GM23338 (cell line): ENCODE data around the gene FUT7. TPM values are rescaled to one million over a fixed set of nuclear protein-coding genes. Genes with fewer than 3 reads are reported as not detected.

Experiments used
- ATAC-seq: fragments of 200-7000 bp; cut with Tn5 transposase; 3 replicates; pipeline ENCODE4 v1.9.1; 2020
- DNase-seq: peaks from one replicate; pipeline ENCODE4 v3.0.0-alpha.2; 2015; ENCODE audit warnings: low spot score
- H2AFZ ChIP-seq: fragments of 200-600 bp; sonication (generic); 2 replicates; pipeline ENCODE4 v1.8.0; 2016; ENCODE audit warnings: antibody characterized with exemption, mild to moderate bottlenecking, moderate library complexity
- H3F3A ChIP-seq: fragments of 200-600 bp; sonication (generic); replicated peaks from 2 replicates; pipeline ENCODE4 v1.8.0; 2017; ENCODE audit warnings: antibody characterized with exemption, mixed run types, low read depth
- H3K27ac ChIP-seq: fragments of 200-600 bp; sonication (generic); 2 replicates; pipeline ENCODE4 v1.6.1; 2016; ENCODE audit warnings: low read depth
- H3K27me3 ChIP-seq: fragments of 200-600 bp; sonication (generic); 2 replicates; pipeline ENCODE4 v1.8.0; 2016; ENCODE audit warnings: mild to moderate bottlenecking, mixed run types, moderate library complexity; ENCODE audit not compliant: insufficient read depth
- H3K36me3 ChIP-seq: fragments of 200-600 bp; sonication (generic); 2 replicates; pipeline ENCODE4 v1.8.0; 2016; ENCODE audit warnings: mild to moderate bottlenecking; ENCODE audit not compliant: insufficient read depth
- H3K4me1 ChIP-seq: fragments of 200-600 bp; sonication (generic); 2 replicates; pipeline ENCODE4 v1.8.0; 2016; ENCODE audit warnings: mild to moderate bottlenecking, moderate library complexity; ENCODE audit not compliant: insufficient read depth
- H3K4me2 ChIP-seq: fragments of 200-600 bp; sonication (generic); 2 replicates; pipeline ENCODE4 v1.7.1; 2017; ENCODE audit warnings: mixed run types
- H3K4me3 ChIP-seq: fragments of 200-600 bp; sonication (generic); 2 replicates; pipeline ENCODE4 v1.6.1; 2016; ENCODE audit warnings: mixed run types
- H3K79me2 ChIP-seq: fragments of 200-600 bp; sonication (generic); replicated peaks from 2 replicates; pipeline ENCODE4 v1.8.0; 2017; ENCODE audit warnings: mild to moderate bottlenecking; ENCODE audit not compliant: insufficient read depth
- H3K9me2 ChIP-seq: fragments of 200-600 bp; sonication (generic); 2 replicates; pipeline ENCODE4 v1.8.0; 2017; ENCODE audit not compliant: insufficient read depth
- H4K20me1 ChIP-seq: fragments of 200-600 bp; sonication (generic); replicated peaks from 2 replicates; pipeline ENCODE4 v1.8.0; 2017; ENCODE audit warnings: mild to moderate bottlenecking; ENCODE audit not compliant: insufficient read depth
- H3K27ac Mint-ChIP-seq: 2 replicates; pipeline ENCODE4 v1.8.0; 2020; ENCODE audit warnings: inconsistent platforms, mild to moderate bottlenecking, moderate library complexity, mixed read lengths
- H3K27me3 Mint-ChIP-seq: 3 replicates; pipeline ENCODE4 v1.8.0; 2022; ENCODE audit warnings: low read depth, mild to moderate bottlenecking, moderate library complexity, mixed read lengths, inconsistent platforms; ENCODE audit not compliant: insufficient read depth, poor library complexity
- H3K36me3 Mint-ChIP-seq: 3 replicates; pipeline ENCODE4 v1.8.0; 2021; ENCODE audit warnings: low read depth, mild to moderate bottlenecking, inconsistent platforms, moderate library complexity, mixed read lengths
- H3K4me1 Mint-ChIP-seq: 3 replicates; pipeline ENCODE4 v1.8.0; 2020; ENCODE audit warnings: mild to moderate bottlenecking, inconsistent platforms, mixed read lengths
- H3K4me3 Mint-ChIP-seq: 3 replicates; pipeline ENCODE4 v1.8.0; 2021; ENCODE audit warnings: moderate library complexity, mild to moderate bottlenecking, inconsistent platforms, mixed read lengths
- H3K9me3 Mint-ChIP-seq: 3 replicates; pipeline ENCODE4 v1.8.0; 2020; ENCODE audit warnings: moderate library complexity, mild to moderate bottlenecking, inconsistent platforms, mixed read lengths
- CTCF ChIP-seq, 2 experiments: fragments of 200-600 bp in 1 of 2; sonication (generic) in 1 of 2; conservative IDR thresholded peaks; 2 replicates each; pipeline versions ENCODE4 v1.5.1 to v1.6.1; 2016 to 2017; ENCODE audit warnings: antibody characterized with exemption in 2 of 2, low read depth in 2 of 2, mild to moderate bottlenecking in 2 of 2, moderate library complexity in 1 of 2
- ETS1 ChIP-seq: IDR thresholded peaks from 2 replicates; pipeline ENCODE4 v1.6.1; 2016; ENCODE audit warnings: antibody characterized with exemption
- EZH2phosphoT487 ChIP-seq: fragments of 200-600 bp; sonication (generic); IDR thresholded peaks from one replicate; pipeline ENCODE4 v1.8.1; 2018; ENCODE audit warnings: antibody characterized with exemption; ENCODE audit not compliant: unreplicated experiment
- JUNB ChIP-seq: IDR thresholded peaks from one replicate; pipeline ENCODE4 v1.6.1; 2016; ENCODE audit warnings: antibody characterized with exemption; ENCODE audit not compliant: unreplicated experiment
- NANOG ChIP-seq: IDR thresholded peaks from 2 replicates; pipeline ENCODE4 v1.6.1; 2016; ENCODE audit warnings: antibody characterized with exemption, borderline replicate concordance
- POLR2AphosphoS5 ChIP-seq: IDR thresholded peaks from 2 replicates; pipeline ENCODE4 v1.6.1; 2016; ENCODE audit warnings: antibody characterized with exemption, low read depth
- REST ChIP-seq: IDR thresholded peaks from one replicate; pipeline ENCODE4 v1.6.1; 2018; ENCODE audit warnings: antibody characterized with exemption; ENCODE audit not compliant: unreplicated experiment
- STAT1 ChIP-seq: IDR thresholded peaks from one replicate; pipeline ENCODE4 v1.6.1; 2016; ENCODE audit warnings: antibody characterized with exemption; ENCODE audit not compliant: unreplicated experiment
- ZNF114 ChIP-seq: fragments of 250-450 bp; sonication (Bioruptor Pico); IDR thresholded peaks from 2 replicates; pipeline ENCODE4 v1.5.0; 2020; ENCODE audit warnings: mild to moderate bottlenecking, moderate library complexity
- ZNF331 ChIP-seq: fragments of 250-450 bp; sonication (Bioruptor Pico); IDR thresholded peaks from 2 replicates; pipeline ENCODE4 v1.5.0; 2020; ENCODE audit warnings: low read depth, mild to moderate bottlenecking, moderate library complexity
- polyA plus RNA-seq: library from polyadenylated mRNA; unstranded; fragments of >200 nt; fragmentation: Nextera tagmentation; extraction: Ambion mirVana; gene quantifications from 2 replicates; pipeline ENCODE4 v1.2.1, GENCODE V29; 2016
- total RNA-seq: library from RNA; depleted of rRNA; stranded (reverse); fragments of >200 nt; shearing (Covaris generic); gene quantifications from 2 replicates; pipeline ENCODE4 v1.2.3, GENCODE V29; 2014
- TF ChIP-seq, protein P1 (sequence below): fragments of 250-450 bp; sonication (Bioruptor Pico); IDR thresholded peaks from 2 replicates; pipeline ENCODE4 v1.5.0; 2020; ENCODE audit warnings: mild to moderate bottlenecking, moderate library complexity

FUT7 gene
- total and polyA plus RNA-seq, 2 experiments from 2014 or later: not detected

GRCh38 chr9:137044037-137044436 lies 12.1 kb upstream of the FUT7 start:
- Histone ChIP-seq H3F3A (no peaks in the 10 kb centered on the region), H3K4me1 (peaks cover 7% of the 10 kb centered on the region; the same call in 1 of the 2 replicates), H3K27ac (no peak overlapping the region), H3K79me2 (peaks cover 7% of the 10 kb centered on the region; the same call in 1 of the 2 replicates), H3K27me3 (peaks cover 28% of the 10 kb centered on the region), H2AFZ (no peak overlapping the region), H3K4me3 (no peak overlapping the region), H3K36me3 (no peaks in the 10 kb centered on the region), H3K4me2 (no peak overlapping the region), H4K20me1 (no peaks in the 10 kb centered on the region; the same call in 1 of the 2 replicates), H3K9me2 (no peaks in the 10 kb centered on the region)
- H3K4me3 Mint-ChIP-seq: no peak overlapping the region
- no peak for DNase-seq
- TF ChIP-seq CTCF (conservative IDR thresholded peaks at IDR 0.05; ENCODE audit: low read depth in 2 of 2) (no peak), STAT1 (no peak), REST (no peak), JUNB (no peak), NANOG (no peak), EZH2phosphoT487 (no peak), ZNF331 (no peak), POLR2AphosphoS5 (no peak), ETS1 (no peak), ZNF114 (no peak)
- TF ChIP-seq, protein P1, sequence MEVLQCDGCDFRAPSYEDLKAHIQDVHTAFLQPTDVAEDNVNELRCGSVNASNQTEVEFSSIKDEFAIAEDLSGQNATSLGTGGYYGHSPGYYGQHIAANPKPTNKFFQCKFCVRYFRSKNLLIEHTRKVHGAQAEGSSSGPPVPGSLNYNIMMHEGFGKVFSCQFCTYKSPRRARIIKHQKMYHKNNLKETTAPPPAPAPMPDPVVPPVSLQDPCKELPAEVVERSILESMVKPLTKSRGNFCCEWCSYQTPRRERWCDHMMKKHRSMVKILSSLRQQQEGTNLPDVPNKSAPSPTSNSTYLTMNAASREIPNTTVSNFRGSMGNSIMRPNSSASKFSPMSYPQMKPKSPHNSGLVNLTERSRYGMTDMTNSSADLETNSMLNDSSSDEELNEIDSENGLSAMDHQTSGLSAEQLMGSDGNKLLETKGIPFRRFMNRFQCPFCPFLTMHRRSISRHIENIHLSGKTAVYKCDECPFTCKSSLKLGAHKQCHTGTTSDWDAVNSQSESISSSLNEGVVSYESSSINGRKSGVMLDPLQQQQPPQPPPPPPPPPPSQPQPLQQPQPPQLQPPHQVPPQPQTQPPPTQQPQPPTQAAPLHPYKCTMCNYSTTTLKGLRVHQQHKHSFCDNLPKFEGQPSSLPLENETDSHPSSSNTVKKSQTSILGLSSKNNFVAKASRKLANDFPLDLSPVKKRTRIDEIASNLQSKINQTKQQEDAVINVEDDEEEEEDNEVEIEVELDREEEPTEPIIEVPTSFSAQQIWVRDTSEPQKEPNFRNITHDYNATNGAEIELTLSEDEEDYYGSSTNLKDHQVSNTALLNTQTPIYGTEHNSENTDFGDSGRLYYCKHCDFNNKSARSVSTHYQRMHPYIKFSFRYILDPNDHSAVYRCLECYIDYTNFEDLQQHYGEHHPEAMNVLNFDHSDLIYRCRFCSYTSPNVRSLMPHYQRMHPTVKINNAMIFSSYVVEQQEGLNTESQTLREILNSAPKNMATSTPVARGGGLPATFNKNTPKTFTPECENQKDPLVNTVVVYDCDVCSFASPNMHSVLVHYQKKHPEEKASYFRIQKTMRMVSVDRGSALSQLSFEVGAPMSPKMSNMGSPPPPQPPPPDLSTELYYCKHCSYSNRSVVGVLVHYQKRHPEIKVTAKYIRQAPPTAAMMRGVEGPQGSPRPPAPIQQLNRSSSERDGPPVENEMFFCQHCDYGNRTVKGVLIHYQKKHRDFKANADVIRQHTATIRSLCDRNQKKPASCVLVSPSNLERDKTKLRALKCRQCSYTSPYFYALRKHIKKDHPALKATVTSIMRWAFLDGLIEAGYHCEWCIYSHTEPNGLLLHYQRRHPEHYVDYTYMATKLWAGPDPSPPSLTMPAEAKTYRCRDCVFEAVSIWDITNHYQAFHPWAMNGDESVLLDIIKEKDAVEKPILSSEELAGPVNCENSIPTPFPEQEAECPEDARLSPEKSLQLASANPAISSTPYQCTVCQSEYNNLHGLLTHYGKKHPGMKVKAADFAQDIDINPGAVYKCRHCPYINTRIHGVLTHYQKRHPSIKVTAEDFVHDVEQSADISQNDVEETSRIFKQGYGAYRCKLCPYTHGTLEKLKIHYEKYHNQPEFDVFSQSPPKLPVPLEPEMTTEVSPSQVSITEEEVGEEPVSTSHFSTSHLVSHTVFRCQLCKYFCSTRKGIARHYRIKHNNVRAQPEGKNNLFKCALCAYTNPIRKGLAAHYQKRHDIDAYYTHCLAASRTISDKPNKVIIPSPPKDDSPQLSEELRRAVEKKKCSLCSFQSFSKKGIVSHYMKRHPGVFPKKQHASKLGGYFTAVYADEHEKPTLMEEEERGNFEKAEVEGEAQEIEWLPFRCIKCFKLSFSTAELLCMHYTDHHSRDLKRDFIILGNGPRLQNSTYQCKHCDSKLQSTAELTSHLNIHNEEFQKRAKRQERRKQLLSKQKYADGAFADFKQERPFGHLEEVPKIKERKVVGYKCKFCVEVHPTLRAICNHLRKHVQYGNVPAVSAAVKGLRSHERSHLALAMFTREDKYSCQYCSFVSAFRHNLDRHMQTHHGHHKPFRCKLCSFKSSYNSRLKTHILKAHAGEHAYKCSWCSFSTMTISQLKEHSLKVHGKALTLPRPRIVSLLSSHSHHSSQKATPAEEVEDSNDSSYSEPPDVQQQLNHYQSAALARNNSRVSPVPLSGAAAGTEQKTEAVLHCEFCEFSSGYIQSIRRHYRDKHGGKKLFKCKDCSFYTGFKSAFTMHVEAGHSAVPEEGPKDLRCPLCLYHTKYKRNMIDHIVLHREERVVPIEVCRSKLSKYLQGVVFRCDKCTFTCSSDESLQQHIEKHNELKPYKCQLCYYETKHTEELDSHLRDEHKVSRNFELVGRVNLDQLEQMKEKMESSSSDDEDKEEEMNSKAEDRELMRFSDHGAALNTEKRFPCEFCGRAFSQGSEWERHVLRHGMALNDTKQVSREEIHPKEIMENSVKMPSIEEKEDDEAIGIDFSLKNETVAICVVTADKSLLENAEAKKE (CRISPR knock-in tag): no peak
- ATAC-seq: no peak
- H3K27ac Mint-ChIP-seq: no peak overlapping the region
- no peaks in the 10 kb centered on the region for H3K9me3 Mint-ChIP-seq
- no peaks in the 10 kb centered on the region for H3K36me3 Mint-ChIP-seq
- peaks cover 30% of the 10 kb centered on the region for H3K27me3 Mint-ChIP-seq
- peaks cover 4% of the 10 kb centered on the region; the same call in 1 of the 3 replicates for H3K4me1 Mint-ChIP-seq
